GM12878 (cell line): ENCODE measurements around the gene SLAMF9. TPM values are rescaled to one million over a fixed set of nuclear protein-coding genes. Genes with fewer than 3 reads are reported as not detected.

ENCODE experiments used
- ATAC-seq: fragments of 200-7000 bp; cut with Tn5 transposase; 3 replicates; pipeline ENCODE4 v1.9.1; 2020; ENCODE audit warnings: mild to moderate bottlenecking, moderate library complexity
- BruUV-seq: library from RNA; stranded (reverse); fragments of 400-500 nt; replicated peaks from 2 replicates; lab custom pipeline; 2021; lab: Mats Ljungman, UMichigan
- CTCF ChIA-PET: fragments of 300-600 bp; sonication (Branson Sonifier 250); formaldehyde crosslinking; extraction: SDS; loops from one replicate; lab custom pipeline; 2021; ENCODE audit warnings: inconsistent platforms; lab: Yijun Ruan, JAX
- POLR2A ChIA-PET: fragments of 350-600 bp; formaldehyde crosslinking; extraction: SDS; loops from one replicate; lab custom pipeline; 2021; ENCODE audit warnings: inconsistent platforms; lab: Charles Lee
- RAD21 ChIA-PET: fragments of 300-600 bp; sonication (Branson Sonifier 250); formaldehyde crosslinking; loops from one replicate; lab custom pipeline; 2023; ENCODE audit warnings: antibody characterized with exemption; ENCODE audit not compliant: unreplicated experiment; lab: Charles Lee
- SMC1A ChIA-PET: fragments of 300-600 bp; sonication (Branson Sonifier 250); formaldehyde crosslinking; loops from one replicate; lab custom pipeline; 2023; ENCODE audit not compliant: unreplicated experiment, uncharacterized antibody; lab: Charles Lee
- DNase-seq: peaks from one replicate; pipeline ENCODE4 v3.0.0-alpha.2; 2011; ENCODE audit warnings: low read depth, low spot score
- FAIRE-seq: peaks from 3 replicates; lab custom pipeline; 2011; peaks lifted over from hg19 to GRCh38; lab: Jason Lieb, UNC
- H2AFZ ChIP-seq: 2 replicates; pipeline ENCODE4 v1.6.0; 2011; ENCODE audit warnings: low read depth, low read length, control low read depth; ENCODE audit not compliant: control insufficient read depth
- H3K27ac ChIP-seq: 2 replicates; pipeline ENCODE4 v1.5.1; 2011; ENCODE audit warnings: control low read depth; ENCODE audit not compliant: control insufficient read depth, insufficient read depth
- H3K27me3 ChIP-seq, 2 experiments: replicated peaks in 1 of 2; 2 replicates each; pipeline versions ENCODE4 v1.6.0 to v1.6.1; 2011; ENCODE audit warnings: low read length in 1 of 2; ENCODE audit not compliant: control insufficient read depth in 2 of 2, insufficient read depth in 2 of 2
- H3K36me3 ChIP-seq, 2 experiments: 2 replicates each; pipeline ENCODE4 v1.5.1; 2011; ENCODE audit warnings: low read length in 1 of 2; ENCODE audit not compliant: control insufficient read depth in 2 of 2, insufficient read depth in 2 of 2
- H3K4me1 ChIP-seq: 2 replicates; pipeline ENCODE4 v1.6.1; 2011; ENCODE audit warnings: mild to moderate bottlenecking, low read length, moderate library complexity, mixed read lengths; ENCODE audit not compliant: control insufficient read depth, insufficient read depth
- H3K4me2 ChIP-seq: 2 replicates; pipeline ENCODE4 v1.6.0; 2011; ENCODE audit warnings: control low read depth; ENCODE audit not compliant: control insufficient read depth, insufficient read depth
- H3K4me3 ChIP-seq: fragments of 200-600 bp; sonication (generic); 2 replicates; pipeline ENCODE4 v1.5.1; 2016
- H3K79me2 ChIP-seq: 2 replicates; pipeline ENCODE4 v1.6.0; 2011; ENCODE audit warnings: low read length; ENCODE audit not compliant: control insufficient read depth, insufficient read depth
- H3K9ac ChIP-seq: 2 replicates; pipeline ENCODE4 v1.8.0; 2011; ENCODE audit warnings: low read length, control low read depth, mixed read lengths; ENCODE audit not compliant: control insufficient read depth, insufficient read depth
- H3K9me3 ChIP-seq: replicated peaks from 3 replicates; pipeline ENCODE4 v1.5.1; 2011; ENCODE audit warnings: mild to moderate bottlenecking, low read length; ENCODE audit not compliant: control insufficient read depth, insufficient read depth
- H4K20me1 ChIP-seq: 2 replicates; pipeline ENCODE4 v1.6.0; 2011; ENCODE audit not compliant: control insufficient read depth, insufficient read depth
- ATF7 ChIP-seq: fragments of 450-650 bp; IDR thresholded peaks from 2 replicates; pipeline ENCODE4 v1.6.1; 2016; ENCODE audit warnings: low read depth, mild to moderate bottlenecking
- FOXK2 ChIP-seq: fragments of 450-650 bp; IDR thresholded peaks from 2 replicates; pipeline ENCODE4 v1.6.1; 2017; ENCODE audit warnings: mild to moderate bottlenecking, moderate library complexity
- MEF2B ChIP-seq: fragments of 450-650 bp; IDR thresholded peaks from 2 replicates; pipeline ENCODE4 v1.6.1; 2018; ENCODE audit warnings: mild to moderate bottlenecking, moderate library complexity; ENCODE audit not compliant: partially characterized antibody, poor library complexity, severe bottlenecking
- PML ChIP-seq: IDR thresholded peaks from 2 replicates; pipeline ENCODE4 v1.6.1; 2012; ENCODE audit warnings: low read length, inconsistent platforms
- RAD51 ChIP-seq: fragments of 450-650 bp; IDR thresholded peaks from 2 replicates; pipeline ENCODE4 v1.6.1; 2016; ENCODE audit warnings: moderate library complexity, mild to moderate bottlenecking, inconsistent platforms
- RELB ChIP-seq: fragments of 450-650 bp; IDR thresholded peaks from 2 replicates; pipeline ENCODE4 v1.6.1; 2017; ENCODE audit warnings: low read depth, mild to moderate bottlenecking, moderate library complexity
- SIX5 ChIP-seq: IDR thresholded peaks from 2 replicates; pipeline ENCODE4 v1.6.1; 2011; ENCODE audit warnings: mild to moderate bottlenecking, low read depth, low read length, moderate library complexity; ENCODE audit not compliant: severe bottlenecking
- ZNF207 ChIP-seq: fragments of 450-650 bp; IDR thresholded peaks from 2 replicates; pipeline ENCODE4 v1.6.1; 2014; ENCODE audit warnings: antibody characterized with exemption, mild to moderate bottlenecking, borderline replicate concordance
- WGBS: methylation state at CpG from one replicate; pipeline ENCODE4 v1.1.6; 2016; ENCODE audit warnings: low lambda C conversion rate; ENCODE audit not compliant: insufficient replicate concordance, insufficient coverage; ENCODE audit errors: missing lambda C conversion rate; 5-methylcytosine and 5-hydroxymethylcytosine counted together
- in situ Hi-C: fragments of 300-500 bp; cut with MboI; formaldehyde crosslinking; loops from 9 replicates; pipeline ENCODE4 v1.14.3; 2018; ENCODE audit warnings: mixed read lengths
- intact Hi-C: fragments of 100-400 bp; cut with micrococcal nuclease; formaldehyde crosslinking; loops from one replicate; pipeline ENCODE4 v1.14.2; 2022; ENCODE audit not compliant: unreplicated experiment
- polyA plus RNA-seq, 11 experiments: library from polyadenylated mRNA; depleted of rRNA in 4 of 11; unstranded in 6 of 11; stranded (reverse) in 5 of 11; fragments of >200 nt; fragmentation: Nextera tagmentation in 4 of 11; fragmentation: Illumina TruSeq in 1 of 11; extraction: Ambion mirVana in 4 of 11; extraction: Trizol in 1 of 11; gene quantifications; 1 replicate in 1 of 11; 2 replicates in 10 of 11; pipeline versions ENCODE4 v1.2.1 to v1.2.3, GENCODE V29; 2011 to 2016; ENCODE audit warnings: inconsistent platforms in 2 of 11, missing spikeins in 2 of 11, low read depth in 1 of 11
- total RNA-seq, 4 experiments: library from RNA; depleted of rRNA in 3 of 4; stranded (reverse); fragments of >200 nt in 3 of 4; fragmentation: Illumina TruSeq in 1 of 4; extraction: Trizol in 1 of 4; gene quantifications; 2 replicates each; pipeline versions ENCODE4 v1.2.1 to v1.2.3, GENCODE V29; 2013 to 2021
- TF ChIP-seq, protein P1 (sequence below): IDR thresholded peaks from 2 replicates; pipeline ENCODE4 v1.6.1; 2011; ENCODE audit warnings: low read depth, low read length, improper control_type of control experiment, borderline replicate concordance
- TF ChIP-seq, protein P2 (sequence below): IDR thresholded peaks from 2 replicates; pipeline ENCODE4 v1.6.1; 2011; ENCODE audit warnings: borderline replicate concordance, low read depth, mild to moderate bottlenecking, moderate library complexity, mixed read lengths, low read length; ENCODE audit not compliant: insufficient read depth; ENCODE audit errors: extremely low read length

SLAMF9 gene
- total and polyA plus RNA-seq, 10 of the 15 experiments (the other 5 are each of a cell fraction or from before 2014, with no cell fraction given), result not detected

- POLR2A ChIA-PET, result interaction anchor here (1.1 kb wide), 1 partner anchor 37 kb away, joined by 3 read pairs; no protein-coding TSS in a partner anchor
- intact Hi-C loops, result loop anchor here (10.0 kb wide), 1 partner anchor 853 kb away; the partner anchor contains the start of gene AIM2
These were observed 26.7 kb downstream of the SLAMF9 start for GRCh38 chr1:159927211-159927848.

DNA sequence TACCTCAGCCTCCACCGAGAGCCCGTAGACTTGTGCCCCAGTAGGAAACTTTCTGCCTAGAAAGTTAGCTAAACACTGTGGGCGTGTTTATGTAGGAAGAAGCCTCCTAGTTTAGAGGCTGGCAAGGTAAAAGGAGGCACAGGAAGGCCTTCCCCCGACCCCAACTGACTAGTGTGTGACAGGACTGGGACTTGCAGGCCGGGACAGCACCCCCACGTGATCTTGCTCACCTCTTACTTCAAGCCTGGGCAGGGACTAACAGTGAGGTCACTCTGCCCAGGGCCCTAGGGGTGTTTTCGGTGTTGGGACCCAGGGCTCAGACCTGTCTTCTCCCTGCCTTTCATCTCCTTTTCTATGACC lies 28.3 kb downstream of the SLAMF9 start:
- ChIA-PET SMC1A (interaction anchor here (1.0 to 8.1 kb wide), 5 partner anchors 12 to 81 kb away, joined by 3 to 83 read pairs (median 4); no protein-coding TSS in a partner anchor), POLR2A (interaction anchor here (0.9 to 5.2 kb wide), 3 partner anchors 8 to 105 kb away, joined by 3 to 23 read pairs (median 5); no protein-coding TSS in a partner anchor), RAD21 (interaction anchor here (1.4 to 7.5 kb wide), 3 partner anchors 34 to 127 kb away, joined by 4 to 94 read pairs (median 8); no protein-coding TSS in a partner anchor), CTCF (interaction anchor here (1.1 to 22.4 kb wide), 3 partner anchors 9 to 78 kb away, joined by 3 to 422 read pairs (median 10); no protein-coding TSS in a partner anchor)
- no peak overlapping the region for H3K27ac ChIP-seq
- no peaks in the 10 kb centered on the region for H4K20me1 ChIP-seq
- peak overlapping the region; percentile 84 for H3K9ac ChIP-seq
- peak overlapping the region; percentile 82; the same call in 1 of the 2 replicates for H3K4me3 ChIP-seq
- FAIRE-seq (no peak), ATAC-seq (no peak), DNase-seq (no peak)
- peak overlapping the region; percentile 75 for H3K4me2 ChIP-seq
- intact Hi-C loops (loop anchor here (10.0 kb wide), 1 partner anchor 851 kb away; the partner anchor contains the start of gene AIM2), in situ Hi-C loops (no loop called here)
- TF ChIP-seq RELB (peak; percentile 67; the same call in 1 of the 2 replicates), ZNF207 (no peak), ATF7 (0 out of 2 replicates have a peak, but pooled peaks have one; percentile 20), FOXK2 (no peak), RAD51 (peak; percentile 75), PML (no peak)
- TF ChIP-seq, protein P1, sequence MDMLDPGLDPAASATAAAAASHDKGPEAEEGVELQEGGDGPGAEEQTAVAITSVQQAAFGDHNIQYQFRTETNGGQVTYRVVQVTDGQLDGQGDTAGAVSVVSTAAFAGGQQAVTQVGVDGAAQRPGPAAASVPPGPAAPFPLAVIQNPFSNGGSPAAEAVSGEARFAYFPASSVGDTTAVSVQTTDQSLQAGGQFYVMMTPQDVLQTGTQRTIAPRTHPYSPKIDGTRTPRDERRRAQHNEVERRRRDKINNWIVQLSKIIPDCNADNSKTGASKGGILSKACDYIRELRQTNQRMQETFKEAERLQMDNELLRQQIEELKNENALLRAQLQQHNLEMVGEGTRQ, result peak; percentile 19; the same call in 1 of the 2 replicates
- TF ChIP-seq, protein P2, sequence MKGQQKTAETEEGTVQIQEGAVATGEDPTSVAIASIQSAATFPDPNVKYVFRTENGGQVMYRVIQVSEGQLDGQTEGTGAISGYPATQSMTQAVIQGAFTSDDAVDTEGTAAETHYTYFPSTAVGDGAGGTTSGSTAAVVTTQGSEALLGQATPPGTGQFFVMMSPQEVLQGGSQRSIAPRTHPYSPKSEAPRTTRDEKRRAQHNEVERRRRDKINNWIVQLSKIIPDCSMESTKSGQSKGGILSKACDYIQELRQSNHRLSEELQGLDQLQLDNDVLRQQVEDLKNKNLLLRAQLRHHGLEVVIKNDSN, result peak; percentile 74
- H3K9me3 ChIP-seq, result no peaks in the 10 kb centered on the region
- TSS peak; percentile 62 for BruUV-seq
- no peaks in the 10 kb centered on the region for H3K27me3 ChIP-seq
- peaks cover 47% of the 10 kb centered on the region for H3K79me2 ChIP-seq
- H2AFZ ChIP-seq, result peak overlapping the region; percentile 82
- H3K36me3 ChIP-seq, result no peaks in the 10 kb centered on the region
- 14% methylated on average over 7 of the region's 7 CpGs for WGBS
- peaks cover 29% of the 10 kb centered on the region for H3K4me1 ChIP-seq

More at GRCh38 chr1:159927211-159927848, 26.7 kb downstream of the SLAMF9 start:
- H3K79me2 ChIP-seq, result peaks cover 31% of the 10 kb centered on the region
- TF ChIP-seq SIX5, result no peak
- peak; percentile 34 for TF ChIP-seq MEF2B
- ChIA-PET CTCF (interaction anchor here (0.8 to 22.4 kb wide), 6 partner anchors 35 to 730 kb away, joined by 3 to 422 read pairs (median 4); no protein-coding TSS in a partner anchor), SMC1A (interaction anchor here (8.1 kb wide), 1 partner anchor 80 kb away, joined by 57 read pairs; no protein-coding TSS in a partner anchor), RAD21 (interaction anchor here (1.1 to 7.5 kb wide), 3 partner anchors 35 to 80 kb away, joined by 6 to 94 read pairs (median 10); no protein-coding TSS in a partner anchor)
- no peaks in the 10 kb centered on the region for H3K36me3 ChIP-seq
- no peaks in the 10 kb centered on the region for H4K20me1 ChIP-seq
- H3K9me3 ChIP-seq, result no peaks in the 10 kb centered on the region
- H3K4me2 ChIP-seq, result no peak overlapping the region
- no peak overlapping the region for H3K27ac ChIP-seq
- H3K27me3 ChIP-seq, result no peaks in the 10 kb centered on the region
- no peak overlapping the region for H3K9ac ChIP-seq
- no peak for FAIRE-seq
- H2AFZ ChIP-seq, result no peak overlapping the region
- WGBS, result 58% methylated on average over 16 of the region's 16 CpGs
- peaks cover 19% of the 10 kb centered on the region for H3K4me1 ChIP-seq
- BruUV-seq, result no TSS peak
- no peak for ATAC-seq
- in situ Hi-C loops, result no loop called here
- H3K4me3 ChIP-seq, result no peak overlapping the region
- DNase-seq, result no peak
